BJ (cell line): ENCODE measurements around the gene TYMS. TPM values are rescaled to one million over a fixed set of nuclear protein-coding genes. Genes with fewer than 3 reads are reported as not detected.

Experiments
- CTCF ChIA-PET: fragments of 350-600 bp; formaldehyde crosslinking; extraction: SDS; loops from one replicate; lab custom pipeline; 2021; ENCODE audit warnings: antibody characterized with exemption, inconsistent platforms; lab: Yijun Ruan, JAX
- POLR2A ChIA-PET: fragments of 300-600 bp; sonication (Branson Sonifier 250); formaldehyde crosslinking; extraction: SDS; loops from one replicate; lab custom pipeline; 2021; ENCODE audit warnings: antibody characterized with exemption; lab: Charles Lee
- DNase-seq: peaks from one replicate; pipeline ENCODE4 v3.0.0-alpha.2; 2011; ENCODE audit warnings: low read depth
- H3K27me3 ChIP-seq: 2 replicates; pipeline ENCODE4 v1.6.0; 2011; ENCODE audit warnings: low read length; ENCODE audit not compliant: control insufficient read depth, insufficient read depth
- H3K36me3 ChIP-seq: 2 replicates; pipeline ENCODE4 v1.5.1; 2011; ENCODE audit warnings: low read length; ENCODE audit not compliant: control insufficient read depth, insufficient read depth
- H3K4me3 ChIP-seq: 2 replicates; pipeline ENCODE4 v1.5.1; 2011; ENCODE audit warnings: low read depth, mild to moderate bottlenecking, control low read depth, low read length
- CTCF ChIP-seq: IDR thresholded peaks from 2 replicates; pipeline ENCODE4 v1.5.1; 2011; ENCODE audit warnings: low read depth, mild to moderate bottlenecking, control low read depth, inconsistent platforms, low read length, moderate library complexity; ENCODE audit not compliant: insufficient read depth
- polyA plus RNA-seq: library from polyadenylated mRNA; depleted of rRNA; stranded (reverse); fragments of >200 nt; gene quantifications from 2 replicates; pipeline ENCODE4 v1.2.3, GENCODE V29; 2011

The TYMS gene
- polyA plus RNA-seq, 1 experiment: 146 TPM

GRCh38 chr18:615092-615521 lies 42.3 kb upstream of the TYMS start:
- no peak for TF ChIP-seq CTCF
- no peak for DNase-seq
- ChIA-PET POLR2A (interaction anchor here (0.6 kb wide), 1 partner anchor 224 kb away, joined by 3 read pairs; no protein-coding TSS in a partner anchor), CTCF (interaction anchor here (0.9 to 2.5 kb wide), 18 partner anchors 9 to 330 kb away, joined by 3 to 12 read pairs (median 5); no protein-coding TSS in a partner anchor)
- Histone ChIP-seq H3K27me3 (peaks cover 2% of the 10 kb centered on the region; the same call in 1 of the 2 replicates), H3K36me3 (no peaks in the 10 kb centered on the region), H3K4me3 (no peak overlapping the region)

GRCh38 chr18:615773-616172 lies 41.7 kb upstream of the TYMS start:
- ChIA-PET POLR2A (interaction anchor here (0.6 kb wide), 1 partner anchor 224 kb away, joined by 3 read pairs; no protein-coding TSS in a partner anchor), CTCF (interaction anchor here (0.5 to 2.5 kb wide), 28 partner anchors 8 to 348 kb away, joined by 3 to 12 read pairs (median 4); partner anchors contain the start of gene THOC1)
- no peak for DNase-seq
- Histone ChIP-seq H3K27me3 (no peaks in the 10 kb centered on the region), H3K36me3 (no peaks in the 10 kb centered on the region), H3K4me3 (no peak overlapping the region)
- no peak for TF ChIP-seq CTCF

- Histone ChIP-seq H3K27me3 (no peaks in the 10 kb centered on the region), H3K36me3 (no peaks in the 10 kb centered on the region), H3K4me3 (no peak overlapping the region)
- DNase-seq: no peak
- TF ChIP-seq CTCF: peak; percentile 67
- ChIA-PET CTCF (interaction anchor here (0.7 to 2.5 kb wide), 21 partner anchors 8 to 349 kb away, joined by 3 to 12 read pairs (median 5); partner anchors contain the start of gene THOC1), POLR2A (no interaction called here)
Measured at GRCh38 chr18:616380-616995, 41.0 kb upstream of the TYMS start.

- POLR2A ChIA-PET: interaction anchor here (0.6 kb wide), 1 partner anchor 189 kb away, joined by 5 read pairs; no protein-coding TSS in a partner anchor
- Histone ChIP-seq H3K4me3 (no peak overlapping the region), H3K27me3 (no peaks in the 10 kb centered on the region; the same call in 1 of the 2 replicates), H3K36me3 (no peaks in the 10 kb centered on the region)
- TF ChIP-seq CTCF: no peak
- CTCF ChIA-PET: interaction anchor here (0.6 to 4.9 kb wide), 7 partner anchors 9 to 331 kb away, joined by 3 to 34 read pairs (median 3); no protein-coding TSS in a partner anchor
- DNase-seq: no peak
Measured at GRCh38 chr18:617970-618504, 39.4 kb upstream of the TYMS start.

- ChIA-PET POLR2A (no interaction called here), CTCF (interaction anchor here (0.7 to 4.9 kb wide), 5 partner anchors 212 to 332 kb away, joined by 3 to 34 read pairs (median 3); no protein-coding TSS in a partner anchor)
- Histone ChIP-seq H3K4me3 (no peak overlapping the region), H3K27me3 (no peaks in the 10 kb centered on the region; the same call in 1 of the 2 replicates), H3K36me3 (no peaks in the 10 kb centered on the region)
- no peak for TF ChIP-seq CTCF
- no peak for DNase-seq
Measured at GRCh38 chr18:618618-619017, 38.8 kb upstream of the TYMS start.
